Liver (tissue), 3 donors: Measurements from ENCODE around the gene KIAA1217.

Experiments
- EGR1 ChIP-seq, 2 donors: IDR thresholded peaks; 2 replicates each; pipeline ENCODE4 v1.6.1; 2016 to 2018; ENCODE audit warnings: antibody characterized with exemption in 2 of 2, low read depth in 2 of 2
- GABPA ChIP-seq, 2 donors: IDR thresholded peaks in 1 of 2; conservative IDR thresholded peaks in 1 of 2; 2 replicates each; pipeline ENCODE4 v1.6.1; 2016; ENCODE audit warnings: antibody characterized with exemption in 2 of 2, mild to moderate bottlenecking in 1 of 2, moderate library complexity in 1 of 2
- RAD21 ChIP-seq, 2 donors: IDR thresholded peaks; 2 replicates each; pipeline ENCODE4 v1.6.1; 2016; ENCODE audit warnings: antibody characterized with exemption in 2 of 2, mild to moderate bottlenecking in 2 of 2
- SP1 ChIP-seq: IDR thresholded peaks from 2 replicates; pipeline ENCODE4 v1.6.1; 2018; ENCODE audit warnings: antibody characterized with exemption, mild to moderate bottlenecking
- TAF1 ChIP-seq: conservative IDR thresholded peaks from 2 replicates; pipeline ENCODE4 v1.6.1; 2016; ENCODE audit warnings: antibody characterized with exemption, mild to moderate bottlenecking
- YY1 ChIP-seq: IDR thresholded peaks from 2 replicates; pipeline ENCODE4 v1.6.1; 2016; ENCODE audit warnings: antibody characterized with exemption, mild to moderate bottlenecking
- TF ChIP-seq, protein P1 (sequence below): fragments of 150-350 bp; IDR thresholded peaks from 2 replicates; pipeline ENCODE4 v1.5.1; 2017; ENCODE audit warnings: improper control_type of control experiment, low read depth, low read length; ENCODE audit not compliant: missing input control
- TF ChIP-seq, protein P2 (sequence below): IDR thresholded peaks from 2 replicates; pipeline ENCODE4 v1.6.1; 2016; ENCODE audit warnings: antibody characterized with exemption
- donor health status: healthy.
- donor health status: healthy.

DNA sequence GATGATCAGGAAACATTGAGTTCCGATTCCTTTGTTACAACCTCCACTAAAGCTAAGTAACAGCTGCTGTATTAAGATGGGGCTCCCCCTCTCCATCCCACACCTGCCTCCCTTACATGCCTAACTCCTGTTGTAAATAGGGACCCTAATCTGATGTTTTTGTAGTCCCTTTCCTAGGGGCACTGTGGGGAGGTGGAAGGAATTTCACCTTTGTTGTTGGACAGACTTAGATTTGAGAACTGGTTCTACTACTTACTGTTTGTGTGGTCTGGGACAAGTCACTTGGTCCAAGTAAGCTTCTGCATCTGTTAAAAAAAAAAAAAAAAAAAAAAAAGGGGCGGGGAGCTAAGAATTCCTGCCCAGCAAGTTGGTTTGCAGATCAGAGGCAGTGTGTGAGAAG lies 42.6 kb downstream of the KIAA1217 start:
- no peak for TF ChIP-seq TAF1
- TF ChIP-seq RAD21 (IDR thresholded peaks at IDR 0.05) = no peak
- TF ChIP-seq GABPA (IDR thresholded peaks at IDR 0.05 in 1 of 2, conservative IDR thresholded peaks at IDR 0.05 in 1 of 2) = no peak
- TF ChIP-seq, protein P1, sequence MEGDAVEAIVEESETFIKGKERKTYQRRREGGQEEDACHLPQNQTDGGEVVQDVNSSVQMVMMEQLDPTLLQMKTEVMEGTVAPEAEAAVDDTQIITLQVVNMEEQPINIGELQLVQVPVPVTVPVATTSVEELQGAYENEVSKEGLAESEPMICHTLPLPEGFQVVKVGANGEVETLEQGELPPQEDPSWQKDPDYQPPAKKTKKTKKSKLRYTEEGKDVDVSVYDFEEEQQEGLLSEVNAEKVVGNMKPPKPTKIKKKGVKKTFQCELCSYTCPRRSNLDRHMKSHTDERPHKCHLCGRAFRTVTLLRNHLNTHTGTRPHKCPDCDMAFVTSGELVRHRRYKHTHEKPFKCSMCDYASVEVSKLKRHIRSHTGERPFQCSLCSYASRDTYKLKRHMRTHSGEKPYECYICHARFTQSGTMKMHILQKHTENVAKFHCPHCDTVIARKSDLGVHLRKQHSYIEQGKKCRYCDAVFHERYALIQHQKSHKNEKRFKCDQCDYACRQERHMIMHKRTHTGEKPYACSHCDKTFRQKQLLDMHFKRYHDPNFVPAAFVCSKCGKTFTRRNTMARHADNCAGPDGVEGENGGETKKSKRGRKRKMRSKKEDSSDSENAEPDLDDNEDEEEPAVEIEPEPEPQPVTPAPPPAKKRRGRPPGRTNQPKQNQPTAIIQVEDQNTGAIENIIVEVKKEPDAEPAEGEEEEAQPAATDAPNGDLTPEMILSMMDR = no peak
- no peak for TF ChIP-seq EGR1 (IDR thresholded peaks at IDR 0.05; ENCODE audit: low read depth in 2 of 2)
- TF ChIP-seq YY1 = no peak
- no peak for TF ChIP-seq SP1
- TF ChIP-seq, protein P2, sequence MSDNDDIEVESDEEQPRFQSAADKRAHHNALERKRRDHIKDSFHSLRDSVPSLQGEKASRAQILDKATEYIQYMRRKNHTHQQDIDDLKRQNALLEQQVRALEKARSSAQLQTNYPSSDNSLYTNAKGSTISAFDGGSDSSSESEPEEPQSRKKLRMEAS = no peak
